Uterus (tissue), 2 donors: ENCODE measurements around the gene CNPY1.

Source experiments
- CTCF ChIP-seq, 4 experiments: fragments of 200-600 bp in 2 of 4; fragments of 450-650 bp in 2 of 4; sonication (generic) in 2 of 4; IDR thresholded peaks; one replicate each; pipeline ENCODE4 v1.5.1; 2016 to 2019; ENCODE audit warnings: antibody characterized with exemption in 4 of 4, mild to moderate bottlenecking in 2 of 4, moderate library complexity in 1 of 4
- POLR2A ChIP-seq, 2 donors: fragments of 450-650 bp; IDR thresholded peaks; one replicate each; pipeline ENCODE4 v1.6.1; 2016; ENCODE audit warnings: antibody characterized with exemption in 2 of 2, mild to moderate bottlenecking in 1 of 2, moderate library complexity in 1 of 2

- TF ChIP-seq CTCF (IDR thresholded peaks at IDR 0.05): no peak
- no peak for TF ChIP-seq POLR2A (IDR thresholded peaks at IDR 0.05)
Measured at GRCh38 chr7:155551785-155552611, 5.6 kb upstream of the CNPY1 start.
